ENCODE results near the gene PCAT7. TPM values are rescaled to one million over a fixed set of nuclear protein-coding genes. Genes with fewer than 3 reads are reported as not detected.

The PCAT7 gene
- total RNA-seq, 1 donor from 2014 or later: 19.9 TPM

DNA sequence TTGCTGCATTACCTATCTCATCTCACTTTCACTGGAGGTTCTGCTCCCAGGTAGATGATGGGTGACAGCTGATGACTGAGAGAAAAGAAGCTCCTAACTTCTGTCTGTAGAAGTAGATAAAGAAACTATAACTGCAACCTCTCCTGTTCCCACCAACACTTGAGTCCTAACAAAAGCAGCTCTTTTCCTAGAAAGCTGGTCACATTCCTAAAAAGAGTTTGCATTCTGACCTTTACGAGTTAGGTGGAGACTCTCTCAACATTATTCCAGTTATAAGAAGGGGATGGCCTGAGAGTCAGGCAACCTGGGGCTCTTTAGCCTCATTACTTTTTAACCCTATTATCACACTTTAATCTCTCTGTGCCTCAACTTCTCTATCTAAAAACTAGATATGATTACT is 8.9 kb upstream of the PCAT7 start:
- no peaks in the 10 kb centered on the region for H3K79me2 ChIP-seq (ENCODE audit: low read depth)
- no peak overlapping the region for H3K27ac ChIP-seq
- no peaks in the 10 kb centered on the region for H3K9me3 Mint-ChIP-seq
- H3K4me3 ChIP-seq: no peak overlapping the region
- DNase-seq (ENCODE audit: low spot score): no peak
- H3K27me3 Mint-ChIP-seq (ENCODE audit: insufficient read depth, low read depth): no peaks in the 10 kb centered on the region
- H3F3A ChIP-seq (ENCODE audit: low read depth): no peaks in the 10 kb centered on the region
- TF ChIP-seq, protein P1, sequence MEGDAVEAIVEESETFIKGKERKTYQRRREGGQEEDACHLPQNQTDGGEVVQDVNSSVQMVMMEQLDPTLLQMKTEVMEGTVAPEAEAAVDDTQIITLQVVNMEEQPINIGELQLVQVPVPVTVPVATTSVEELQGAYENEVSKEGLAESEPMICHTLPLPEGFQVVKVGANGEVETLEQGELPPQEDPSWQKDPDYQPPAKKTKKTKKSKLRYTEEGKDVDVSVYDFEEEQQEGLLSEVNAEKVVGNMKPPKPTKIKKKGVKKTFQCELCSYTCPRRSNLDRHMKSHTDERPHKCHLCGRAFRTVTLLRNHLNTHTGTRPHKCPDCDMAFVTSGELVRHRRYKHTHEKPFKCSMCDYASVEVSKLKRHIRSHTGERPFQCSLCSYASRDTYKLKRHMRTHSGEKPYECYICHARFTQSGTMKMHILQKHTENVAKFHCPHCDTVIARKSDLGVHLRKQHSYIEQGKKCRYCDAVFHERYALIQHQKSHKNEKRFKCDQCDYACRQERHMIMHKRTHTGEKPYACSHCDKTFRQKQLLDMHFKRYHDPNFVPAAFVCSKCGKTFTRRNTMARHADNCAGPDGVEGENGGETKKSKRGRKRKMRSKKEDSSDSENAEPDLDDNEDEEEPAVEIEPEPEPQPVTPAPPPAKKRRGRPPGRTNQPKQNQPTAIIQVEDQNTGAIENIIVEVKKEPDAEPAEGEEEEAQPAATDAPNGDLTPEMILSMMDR (IDR thresholded peaks at IDR 0.05): no peak
- TF ChIP-seq EZH2 (IDR thresholded peaks at IDR 0.05) (no peak), EZH2phosphoT487 (IDR thresholded peaks at IDR 0.05) (no peak)
- no peak overlapping the region for H3K27ac Mint-ChIP-seq
- no peak overlapping the region for H3K4me3 Mint-ChIP-seq
- H3K9me3 ChIP-seq (ENCODE audit: low read depth): no peaks in the 10 kb centered on the region
- no peak overlapping the region for H3K4me2 ChIP-seq
- no peaks in the 10 kb centered on the region for H3K4me1 ChIP-seq
- H3K9ac ChIP-seq: no peak overlapping the region
- no peaks in the 10 kb centered on the region for H3K27me3 ChIP-seq
- no peaks in the 10 kb centered on the region for H4K20me1 ChIP-seq (ENCODE audit: low read depth)
- H3K36me3 Mint-ChIP-seq: no peaks in the 10 kb centered on the region
- no peak overlapping the region for H2AFZ ChIP-seq (replicated peaks)
- H3K4me1 Mint-ChIP-seq: no peaks in the 10 kb centered on the region
- no peaks in the 10 kb centered on the region for H3K36me3 ChIP-seq

DNA sequence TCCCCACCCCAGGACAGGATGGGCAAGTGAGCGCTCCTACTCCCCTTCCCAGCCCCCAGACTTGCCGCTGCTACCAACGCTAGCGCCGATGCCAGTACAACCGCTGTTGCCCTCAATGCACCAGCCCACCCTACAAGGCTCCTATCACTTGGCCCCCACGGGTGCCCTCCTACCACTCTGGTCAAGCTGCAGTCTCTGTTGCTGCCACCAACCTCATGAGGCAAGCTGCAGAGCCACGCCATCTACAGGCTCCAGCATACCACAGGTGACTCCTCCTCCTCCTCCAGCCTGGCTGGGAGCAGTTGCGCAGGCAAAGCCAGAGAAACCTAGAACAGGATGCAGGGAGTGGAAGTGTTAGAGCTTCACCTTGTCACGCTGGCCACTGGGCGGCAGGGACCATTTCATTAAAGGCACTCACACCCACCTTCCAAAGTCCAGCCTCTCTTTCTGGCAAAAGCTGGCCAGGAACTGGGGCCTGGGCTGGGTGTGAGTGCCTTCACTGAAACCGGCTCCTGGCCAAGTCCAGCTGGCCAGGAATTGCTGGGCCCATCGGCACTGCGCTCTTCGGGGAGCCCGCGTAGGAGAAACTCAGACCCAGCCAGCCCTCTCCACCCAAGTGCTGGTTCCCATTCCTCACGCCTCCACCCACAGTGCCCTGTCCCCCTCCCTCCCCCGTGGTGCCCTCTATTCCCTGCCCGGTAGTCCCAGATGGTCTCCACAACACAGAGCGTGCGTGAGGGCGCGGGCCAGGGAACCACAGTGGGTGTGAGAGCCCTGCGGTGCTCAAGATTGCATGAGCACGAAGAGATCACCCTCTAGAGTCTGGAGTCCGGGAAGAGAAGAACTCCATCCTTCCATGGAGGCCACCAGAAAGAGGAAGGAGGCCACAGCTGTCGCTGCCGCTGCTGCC is 1.6 kb upstream of the PCAT7 start:
- H3K9ac ChIP-seq: no peak overlapping the region
- Mint-ChIP-seq H3K4me3 (peak overlapping the region; percentile 1), H3K4me1 (peaks cover 11% of the 10 kb centered on the region), H3K27ac (no peak overlapping the region), H3K27me3 (ENCODE audit: insufficient read depth, low read depth) (no peaks in the 10 kb centered on the region), H3K9me3 (no peaks in the 10 kb centered on the region), H3K36me3 (no peaks in the 10 kb centered on the region)
- no peaks in the 10 kb centered on the region for H3K9me3 ChIP-seq (ENCODE audit: low read depth)
- no peaks in the 10 kb centered on the region for H3K27me3 ChIP-seq
- peak; percentile 45 for DNase-seq (ENCODE audit: low spot score)
- no peaks in the 10 kb centered on the region for H3K4me1 ChIP-seq
- H3K79me2 ChIP-seq (ENCODE audit: low read depth): peaks cover 28% of the 10 kb centered on the region
- peak overlapping the region; percentile 99 for H3K4me2 ChIP-seq
- H2AFZ ChIP-seq (replicated peaks): no peak overlapping the region
- peaks cover 2% of the 10 kb centered on the region for H3F3A ChIP-seq (ENCODE audit: low read depth)
- no peaks in the 10 kb centered on the region for H3K36me3 ChIP-seq
- H3K4me3 ChIP-seq: peak overlapping the region; percentile 66
- no peaks in the 10 kb centered on the region for H4K20me1 ChIP-seq (ENCODE audit: low read depth)
- H3K27ac ChIP-seq: no peak overlapping the region
- TF ChIP-seq, protein P1 (IDR thresholded peaks at IDR 0.05): peak; percentile 5
- TF ChIP-seq EZH2phosphoT487 (IDR thresholded peaks at IDR 0.05): no peak
- no peak for TF ChIP-seq EZH2 (IDR thresholded peaks at IDR 0.05)

DNA sequence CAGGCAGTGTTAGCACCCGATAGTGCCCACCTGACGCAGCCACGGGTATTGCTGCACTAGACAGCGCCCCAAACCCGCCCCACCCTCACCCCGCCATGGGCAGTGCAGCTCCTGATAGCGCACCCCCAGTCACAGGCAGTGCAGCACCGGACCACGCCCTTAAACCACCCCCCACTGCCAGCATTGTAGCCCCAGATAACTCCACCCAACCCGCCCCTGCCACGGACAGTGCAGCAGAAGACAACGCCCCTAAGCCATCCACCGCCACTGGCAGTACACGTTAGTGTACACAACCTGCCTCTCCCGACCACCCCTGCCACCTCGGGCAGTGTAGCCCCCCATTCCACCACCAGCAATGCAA is 825 bp upstream of the PCAT7 start:
- Histone ChIP-seq H2AFZ (replicated peaks) (peak overlapping the region; percentile 33), H3K4me1 (no peaks in the 10 kb centered on the region), H3K4me3 (peak overlapping the region; percentile 66), H3K27me3 (no peaks in the 10 kb centered on the region), H3K4me2 (peak overlapping the region; percentile 99), H3K27ac (no peak overlapping the region), H3F3A (ENCODE audit: low read depth) (peaks cover 2% of the 10 kb centered on the region), H3K9me3 (ENCODE audit: low read depth) (no peaks in the 10 kb centered on the region), H4K20me1 (ENCODE audit: low read depth) (no peaks in the 10 kb centered on the region), H3K9ac (no peak overlapping the region), H3K79me2 (ENCODE audit: low read depth) (peaks cover 28% of the 10 kb centered on the region), H3K36me3 (no peaks in the 10 kb centered on the region)
- no peak overlapping the region for H3K4me3 Mint-ChIP-seq
- no peak for DNase-seq (ENCODE audit: low spot score)
- TF ChIP-seq EZH2phosphoT487 (IDR thresholded peaks at IDR 0.05): no peak
- TF ChIP-seq, protein P1 (IDR thresholded peaks at IDR 0.05): no peak
- TF ChIP-seq EZH2 (IDR thresholded peaks at IDR 0.05): no peak
- H3K27me3 Mint-ChIP-seq (ENCODE audit: insufficient read depth, low read depth): no peaks in the 10 kb centered on the region
- H3K9me3 Mint-ChIP-seq: no peaks in the 10 kb centered on the region
- H3K4me1 Mint-ChIP-seq: peaks cover 11% of the 10 kb centered on the region
- H3K36me3 Mint-ChIP-seq: no peaks in the 10 kb centered on the region
- no peak overlapping the region for H3K27ac Mint-ChIP-seq
